Measurements from ENCODE around the gene RGS18.
A peak's percentile ranks its signal among the peaks of the same experiment; 100 is the strongest.
"Not testable (repeated sequence)": the region's sequence is repeated elsewhere in the genome, so short reads cannot be mapped to it uniquely, and the experiment has no call there.

The RGS18 gene

DNA sequence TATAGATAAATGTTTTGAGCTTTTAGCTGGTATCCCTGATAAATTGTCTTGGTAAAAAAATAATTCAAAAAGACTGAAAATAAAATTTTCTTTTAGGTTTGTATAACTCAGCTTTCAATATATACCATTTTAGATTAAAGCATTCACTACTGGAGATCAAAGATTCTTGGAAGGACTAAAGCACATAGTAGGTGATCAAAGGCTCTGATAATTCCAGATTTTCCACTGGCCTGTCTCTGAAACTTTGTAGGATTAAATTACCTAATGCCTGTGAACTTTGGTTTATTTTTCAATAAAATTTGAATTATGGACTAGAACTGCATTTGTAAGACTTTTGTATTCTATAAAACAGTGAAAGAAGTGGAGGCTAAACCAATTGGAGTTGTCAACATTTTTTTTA, 1.2 kb upstream of the RGS18 start:
- no peak overlapping the region for H3K9ac ChIP-seq (ENCODE audit: insufficient read length)
- no peaks in the 10 kb centered on the region for H3K36me3 ChIP-seq (ENCODE audit: insufficient read depth, low read length)
- no peak overlapping the region for H3K4me3 ChIP-seq
- H3K9me3 ChIP-seq (ENCODE audit: low read depth, low read length): no peaks in the 10 kb centered on the region
- TF ChIP-seq FOXP2 (optimal IDR thresholded peaks at IDR 0.05; ENCODE audit: control extremely low read depth, extremely low read length, insufficient read depth): no peak
- no peak for TF ChIP-seq EZH2 (IDR thresholded peaks at IDR 0.05)
- TF ChIP-seq POLR2AphosphoS5 (IDR thresholded peaks at IDR 0.05; ENCODE audit: borderline replicate concordance, low read depth, low read length): no peak
- no peak for DNase-seq (ENCODE audit: low read depth, low spot score)
- H3K27ac ChIP-seq: no peak overlapping the region

- H3K27ac ChIP-seq: peak overlapping the region; percentile 88
- TF ChIP-seq EZH2 (IDR thresholded peaks at IDR 0.05): no peak
- no peak for TF ChIP-seq FOXP2 (optimal IDR thresholded peaks at IDR 0.05; ENCODE audit: control extremely low read depth, extremely low read length, insufficient read depth)
- no peak for TF ChIP-seq POLR2AphosphoS5 (IDR thresholded peaks at IDR 0.05; ENCODE audit: borderline replicate concordance, low read depth, low read length)
- peak overlapping the region; percentile 42 for H3K4me3 ChIP-seq
- peak; percentile 32 for DNase-seq (ENCODE audit: low read depth, low spot score)
- H3K36me3 ChIP-seq (ENCODE audit: insufficient read depth, low read length): no peaks in the 10 kb centered on the region
- H3K9ac ChIP-seq (ENCODE audit: insufficient read length): no peak overlapping the region
- H3K9me3 ChIP-seq (ENCODE audit: low read depth, low read length): no peaks in the 10 kb centered on the region
These were observed 752 bp downstream of the RGS18 start for GRCh38 chr1:192159014-192159413.

GRCh38 chr1:192159781-192160180, 1.5 kb downstream of the RGS18 start:
- peak overlapping the region; percentile 88 for H3K27ac ChIP-seq
- DNase-seq (ENCODE audit: low read depth, low spot score): no peak
- no peaks in the 10 kb centered on the region for H3K36me3 ChIP-seq (ENCODE audit: insufficient read depth, low read length)
- H3K9me3 ChIP-seq (ENCODE audit: low read depth, low read length): no peaks in the 10 kb centered on the region
- TF ChIP-seq EZH2 (IDR thresholded peaks at IDR 0.05): no peak
- H3K4me3 ChIP-seq: peak overlapping the region; percentile 63
- H3K9ac ChIP-seq (ENCODE audit: insufficient read length): peak overlapping the region; percentile 51

DNA sequence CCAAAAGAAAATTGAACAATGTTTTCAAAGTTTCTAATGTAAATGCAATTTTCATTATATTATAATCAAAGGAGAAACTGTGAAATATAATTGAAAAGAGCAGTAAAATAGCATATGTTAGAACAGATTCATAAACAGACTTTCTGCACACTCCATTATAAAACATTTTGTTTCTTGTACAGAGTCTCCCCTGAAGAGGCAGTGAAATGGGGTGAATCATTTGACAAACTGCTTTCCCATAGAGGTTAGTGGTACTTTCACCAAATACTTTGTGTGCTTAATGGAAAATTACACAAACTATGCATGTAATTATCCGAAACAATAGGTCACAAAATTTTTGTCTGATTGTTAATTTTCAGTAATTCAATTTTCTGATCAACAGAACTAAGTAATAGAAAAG, 1.9 kb downstream of the RGS18 start:
- Histone ChIP-seq H3K4me3 (peak overlapping the region; percentile 31; the same call in 1 of the 2 replicates), H3K9me3 (ENCODE audit: low read depth, low read length) (no peaks in the 10 kb centered on the region), H3K27ac (peak overlapping the region; percentile 88), H3K9ac (ENCODE audit: insufficient read length) (peak overlapping the region; percentile 51), H3K36me3 (ENCODE audit: insufficient read depth, low read length) (no peaks in the 10 kb centered on the region)
- no peak for DNase-seq (ENCODE audit: low read depth, low spot score)
- TF ChIP-seq POLR2AphosphoS5 (IDR thresholded peaks at IDR 0.05; ENCODE audit: borderline replicate concordance, low read depth, low read length) (no peak), FOXP2 (optimal IDR thresholded peaks at IDR 0.05; ENCODE audit: control extremely low read depth, extremely low read length, insufficient read depth) (no peak), EZH2 (IDR thresholded peaks at IDR 0.05) (no peak)

DNA sequence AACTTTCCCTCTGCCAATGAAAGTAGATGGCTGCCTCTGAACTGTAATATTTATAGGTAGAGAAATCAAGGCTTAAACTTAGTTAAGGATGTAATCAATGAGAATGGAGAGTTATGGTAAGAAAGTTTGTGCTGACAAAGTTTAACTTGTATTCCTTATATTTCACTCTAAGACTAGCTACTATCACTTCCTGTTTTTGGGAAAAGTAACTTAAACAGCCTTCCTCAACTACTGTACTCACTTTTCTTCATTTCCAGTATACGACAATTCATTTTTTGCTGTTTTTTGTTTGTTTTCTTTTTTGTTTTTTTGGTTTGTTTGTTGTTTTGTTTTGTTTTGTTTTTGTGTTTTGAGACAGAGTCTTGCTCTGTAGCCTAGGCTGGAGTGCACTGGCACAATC, 3.7 kb downstream of the RGS18 start:
- H3K4me3 ChIP-seq: no peak overlapping the region
- no peak overlapping the region for H3K27ac ChIP-seq
- no peaks in the 10 kb centered on the region for H3K36me3 ChIP-seq (ENCODE audit: insufficient read depth, low read length)

DNA sequence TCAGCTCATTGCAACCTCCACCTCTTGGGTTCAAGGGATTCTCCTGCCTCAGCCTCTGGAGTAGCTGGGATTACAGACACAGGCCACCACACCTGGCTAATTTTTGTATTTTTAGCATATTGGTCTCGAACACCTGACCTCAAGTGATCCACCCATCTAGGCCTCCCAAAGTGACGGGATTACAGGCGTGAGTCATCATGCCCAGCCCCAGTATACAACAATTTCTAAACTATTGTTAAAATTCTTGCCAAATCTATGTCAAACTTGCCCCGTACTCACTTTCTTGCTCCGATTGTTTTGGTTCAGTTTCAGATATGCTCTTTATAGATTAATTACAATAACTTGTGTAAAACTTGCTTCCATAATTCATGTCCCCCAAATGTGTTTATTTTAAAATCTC, 4.1 kb downstream of the RGS18 start:
- no peaks in the 10 kb centered on the region for H3K36me3 ChIP-seq (ENCODE audit: insufficient read depth, low read length)
- no peak overlapping the region for H3K9ac ChIP-seq (ENCODE audit: insufficient read length)
- no peak overlapping the region for H3K4me3 ChIP-seq
- no peak for DNase-seq (ENCODE audit: low read depth, low spot score)
- no peak for TF ChIP-seq FOXP2 (optimal IDR thresholded peaks at IDR 0.05; ENCODE audit: control extremely low read depth, extremely low read length, insufficient read depth)
- TF ChIP-seq EZH2 (IDR thresholded peaks at IDR 0.05): no peak
- no peak for TF ChIP-seq POLR2AphosphoS5 (IDR thresholded peaks at IDR 0.05; ENCODE audit: borderline replicate concordance, low read depth, low read length)
- H3K27ac ChIP-seq: no peak overlapping the region
- no peaks in the 10 kb centered on the region for H3K9me3 ChIP-seq (ENCODE audit: low read depth, low read length)

More for the DNA sequence above, 3.7 kb downstream of the RGS18 start:
- TF ChIP-seq EZH2 (IDR thresholded peaks at IDR 0.05): no peak
- no peak for TF ChIP-seq FOXP2 (optimal IDR thresholded peaks at IDR 0.05; ENCODE audit: control extremely low read depth, extremely low read length, insufficient read depth)
- TF ChIP-seq POLR2AphosphoS5 (IDR thresholded peaks at IDR 0.05; ENCODE audit: borderline replicate concordance, low read depth, low read length): no peak
- Histone ChIP-seq H3K9ac (ENCODE audit: insufficient read length) (no peak overlapping the region), H3K9me3 (ENCODE audit: low read depth, low read length) (no peaks in the 10 kb centered on the region)
- no peak for DNase-seq (ENCODE audit: low read depth, low spot score)

DNA sequence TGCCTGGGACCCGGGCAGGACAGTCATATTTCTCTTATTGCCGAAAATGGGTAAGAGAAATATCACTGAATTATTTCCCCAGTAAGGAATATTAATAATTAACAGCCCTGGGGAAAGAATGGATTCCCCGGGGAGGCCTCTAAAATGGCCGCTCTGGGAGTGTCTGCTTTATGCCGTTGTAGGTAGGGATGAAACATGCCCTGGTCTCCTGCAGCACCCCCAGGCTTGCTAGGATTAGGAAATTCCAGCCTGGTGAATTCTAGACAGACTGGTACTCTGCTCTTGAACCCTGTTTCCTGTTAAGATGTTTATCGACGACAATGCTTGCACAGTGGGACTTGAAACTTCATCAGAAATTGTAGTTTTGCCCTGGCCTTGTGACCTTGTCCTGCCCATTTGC, 6.7 kb downstream of the RGS18 start:
- not testable (repeated sequence) for H3K9me3 ChIP-seq (ENCODE audit: low read depth, low read length); H3K27ac ChIP-seq; H3K36me3 ChIP-seq (ENCODE audit: insufficient read depth, low read length); H3K4me3 ChIP-seq; H3K9ac ChIP-seq (ENCODE audit: insufficient read length); DNase-seq (ENCODE audit: low read depth, low spot score)

DNA sequence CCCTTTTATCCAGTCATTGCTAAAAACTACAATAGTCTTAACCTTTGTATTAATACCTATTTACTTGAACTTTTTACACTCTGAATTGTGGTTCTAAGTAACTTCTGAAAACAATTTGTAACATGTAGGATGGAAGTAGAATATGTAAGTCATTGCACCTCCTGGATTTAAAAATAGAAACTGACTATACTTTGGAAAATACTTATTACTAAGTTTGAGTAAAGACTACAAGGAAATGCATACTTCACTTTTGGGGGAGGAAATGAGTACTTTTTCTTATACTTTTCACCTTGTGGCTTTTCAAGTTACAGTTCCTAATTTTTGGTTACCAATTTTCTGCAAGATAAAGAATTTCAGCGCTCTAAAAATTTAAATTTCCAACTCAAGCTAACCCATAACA, 8.7 kb downstream of the RGS18 start:
- no peak for TF ChIP-seq POLR2AphosphoS5 (IDR thresholded peaks at IDR 0.05; ENCODE audit: borderline replicate concordance, low read depth, low read length)
- TF ChIP-seq FOXP2 (optimal IDR thresholded peaks at IDR 0.05; ENCODE audit: control extremely low read depth, extremely low read length, insufficient read depth): no peak
- TF ChIP-seq EZH2 (IDR thresholded peaks at IDR 0.05): no peak
- no peak for DNase-seq (ENCODE audit: low read depth, low spot score)
- Histone ChIP-seq H3K9me3 (ENCODE audit: low read depth, low read length) (no peaks in the 10 kb centered on the region), H3K4me3 (no peak overlapping the region), H3K27ac (no peak overlapping the region), H3K9ac (ENCODE audit: insufficient read length) (no peak overlapping the region), H3K36me3 (ENCODE audit: insufficient read depth, low read length) (no peaks in the 10 kb centered on the region)

DNA sequence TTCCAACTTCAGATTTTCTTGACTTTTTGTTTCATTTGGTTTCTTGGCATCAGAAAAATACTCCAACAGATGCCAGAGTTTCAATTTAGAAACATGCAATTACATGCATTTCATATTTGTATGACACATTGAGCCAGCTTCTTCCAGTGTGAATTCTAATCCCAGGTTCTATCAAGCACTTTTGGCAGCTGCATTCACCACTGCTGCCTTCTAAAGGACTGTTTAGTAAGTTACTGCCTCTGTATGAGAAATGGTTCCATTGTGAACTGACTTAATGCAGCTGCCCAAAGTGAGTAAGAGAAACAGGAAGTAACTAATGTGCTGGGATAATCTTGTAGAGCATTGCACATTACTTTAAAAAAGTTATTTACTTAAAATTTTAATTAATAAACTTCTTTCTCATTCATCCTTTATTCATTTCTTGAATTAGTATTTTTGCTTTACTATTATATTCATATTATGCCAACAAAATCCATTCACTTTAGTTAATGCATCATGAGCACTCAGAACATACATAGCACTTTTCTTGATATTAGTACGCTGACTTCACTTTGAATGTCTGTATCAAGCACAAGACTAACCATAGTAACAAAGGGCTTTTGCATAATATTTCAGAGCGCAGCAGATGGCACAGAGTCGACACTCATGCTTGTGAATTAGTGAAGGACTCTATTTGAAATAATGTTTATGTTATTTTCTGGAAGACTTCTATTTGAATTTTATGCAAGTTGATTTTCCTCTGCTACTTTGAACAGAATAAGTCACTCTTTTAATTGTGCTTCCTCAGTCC, 9.8 kb downstream of the RGS18 start:
- Histone ChIP-seq H3K9me3 (ENCODE audit: low read depth, low read length) (no peaks in the 10 kb centered on the region), H3K4me3 (no peak overlapping the region), H3K36me3 (ENCODE audit: insufficient read depth, low read length) (no peaks in the 10 kb centered on the region), H3K9ac (ENCODE audit: insufficient read length) (no peak overlapping the region), H3K27ac (no peak overlapping the region)
- TF ChIP-seq POLR2AphosphoS5 (IDR thresholded peaks at IDR 0.05; ENCODE audit: borderline replicate concordance, low read depth, low read length) (no peak), EZH2 (IDR thresholded peaks at IDR 0.05) (no peak), FOXP2 (optimal IDR thresholded peaks at IDR 0.05; ENCODE audit: control extremely low read depth, extremely low read length, insufficient read depth) (no peak)
- DNase-seq (ENCODE audit: low read depth, low spot score): no peak
